Daoy (cell line): Measurements from ENCODE around the gene NACC2. TPM values are rescaled to one million over a fixed set of nuclear protein-coding genes. Genes with fewer than 3 reads are reported as not detected.

Experiments used
- DNase-seq: peaks from one replicate; pipeline ENCODE4 v3.0.0-alpha.2; 2015; ENCODE audit warnings: low read depth
- total RNA-seq: library from RNA; depleted of rRNA; stranded (reverse); fragments of >200 nt; shearing (Covaris generic); gene quantifications from 2 replicates; pipeline ENCODE4 v1.2.3, GENCODE V29; 2014

NACC2 gene
- total RNA-seq, 1 experiment from 2014 or later, result 11.5 TPM

- no peak for DNase-seq
These were observed 36.2 kb downstream of the NACC2 start for GRCh38 chr9:136058801-136059302.

DNA sequence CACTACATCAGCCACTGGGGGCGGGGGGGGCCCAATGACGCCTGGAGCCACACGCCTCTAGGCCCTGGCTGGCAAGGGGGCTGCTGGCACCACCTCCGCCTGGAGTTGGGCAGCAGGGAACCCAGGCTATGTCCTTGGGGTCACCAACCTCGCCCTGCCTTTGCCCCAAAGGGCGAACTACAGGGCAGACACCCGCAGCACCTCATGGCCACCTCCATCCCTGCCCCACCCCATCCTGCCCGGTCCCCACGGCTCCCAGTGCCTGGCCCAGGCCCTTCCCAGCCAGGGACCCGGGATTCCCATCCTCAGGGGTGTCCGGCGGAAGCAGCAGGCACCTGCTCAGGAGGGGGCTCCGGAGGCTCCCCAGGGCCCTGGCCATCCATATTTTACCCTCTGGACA is 37.0 kb downstream of the NACC2 start:
- no peak for DNase-seq

DNA sequence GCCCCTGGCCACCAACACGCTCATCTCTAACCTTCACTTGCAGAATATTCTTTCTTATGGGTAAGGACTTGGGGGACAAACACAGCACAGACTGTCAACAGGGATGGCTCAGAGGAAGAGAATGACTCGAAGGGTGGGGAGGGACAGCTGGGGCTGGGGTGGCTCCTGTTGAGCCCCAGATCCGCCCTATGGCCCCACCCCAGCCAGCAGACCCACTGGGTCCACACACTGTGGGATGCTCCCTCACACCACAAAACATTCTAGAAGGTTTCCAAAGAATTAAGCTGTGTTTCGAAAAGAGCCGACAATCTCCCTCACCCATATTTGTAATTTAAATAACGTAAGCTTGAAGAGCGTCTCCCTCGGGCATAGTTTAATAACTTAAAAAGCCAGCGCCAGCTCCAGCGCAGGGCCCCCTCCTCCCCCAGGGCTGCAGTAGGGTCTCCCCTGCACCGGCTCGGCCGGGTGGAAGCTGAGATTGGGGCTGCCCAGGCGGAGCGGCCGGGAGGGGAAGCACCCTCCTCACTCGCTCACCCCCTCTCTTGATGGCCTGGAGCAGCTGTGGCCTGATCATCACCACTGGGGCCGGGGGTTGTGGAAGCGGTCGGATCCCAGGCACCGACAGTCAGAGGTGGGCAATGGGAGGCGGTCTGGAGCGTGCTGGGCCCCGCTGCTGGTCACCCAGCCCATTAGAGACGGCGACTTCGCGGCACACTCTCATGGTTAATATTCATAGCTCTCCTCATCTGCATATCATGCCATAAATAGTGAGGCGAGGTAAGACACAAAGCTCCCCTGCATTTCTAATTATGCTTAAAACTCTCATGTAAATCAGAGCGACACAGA is 37.6 kb downstream of the NACC2 start:
- DNase-seq, result no peak

DNA sequence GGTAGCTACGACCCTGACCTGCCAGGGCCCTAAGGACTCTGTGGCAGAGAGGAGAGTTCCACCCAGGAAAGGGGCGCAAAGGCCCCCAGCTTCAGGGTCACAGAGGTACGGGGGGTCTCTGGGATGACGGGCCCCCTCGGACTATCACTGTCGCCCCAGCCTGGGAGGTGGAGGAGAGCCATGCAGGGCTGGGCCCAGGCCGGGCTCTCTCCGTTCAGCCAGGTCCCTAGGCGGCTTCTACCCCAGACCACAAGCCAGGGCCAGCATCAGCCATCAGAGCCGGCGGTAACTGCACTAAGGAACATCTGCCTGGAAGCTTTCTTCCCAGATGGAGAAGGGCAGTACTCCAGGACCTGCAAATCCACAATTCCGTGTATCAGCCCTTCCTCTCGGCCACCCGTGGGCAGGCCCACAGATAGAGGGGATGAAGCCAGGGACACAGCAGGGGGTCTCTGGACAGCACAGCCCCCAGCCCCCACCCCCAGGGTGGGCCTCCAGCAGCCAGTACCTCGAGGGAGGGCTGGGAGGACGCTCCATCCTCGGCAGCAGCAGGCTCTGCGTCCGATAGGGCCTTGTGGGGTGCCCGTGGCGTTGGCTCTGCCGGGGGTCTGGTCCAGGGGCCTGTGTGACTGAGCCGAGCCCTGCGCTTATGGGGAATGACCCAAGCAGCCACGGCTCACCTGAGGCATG is 38.4 kb downstream of the NACC2 start:
- no peak for DNase-seq

DNA sequence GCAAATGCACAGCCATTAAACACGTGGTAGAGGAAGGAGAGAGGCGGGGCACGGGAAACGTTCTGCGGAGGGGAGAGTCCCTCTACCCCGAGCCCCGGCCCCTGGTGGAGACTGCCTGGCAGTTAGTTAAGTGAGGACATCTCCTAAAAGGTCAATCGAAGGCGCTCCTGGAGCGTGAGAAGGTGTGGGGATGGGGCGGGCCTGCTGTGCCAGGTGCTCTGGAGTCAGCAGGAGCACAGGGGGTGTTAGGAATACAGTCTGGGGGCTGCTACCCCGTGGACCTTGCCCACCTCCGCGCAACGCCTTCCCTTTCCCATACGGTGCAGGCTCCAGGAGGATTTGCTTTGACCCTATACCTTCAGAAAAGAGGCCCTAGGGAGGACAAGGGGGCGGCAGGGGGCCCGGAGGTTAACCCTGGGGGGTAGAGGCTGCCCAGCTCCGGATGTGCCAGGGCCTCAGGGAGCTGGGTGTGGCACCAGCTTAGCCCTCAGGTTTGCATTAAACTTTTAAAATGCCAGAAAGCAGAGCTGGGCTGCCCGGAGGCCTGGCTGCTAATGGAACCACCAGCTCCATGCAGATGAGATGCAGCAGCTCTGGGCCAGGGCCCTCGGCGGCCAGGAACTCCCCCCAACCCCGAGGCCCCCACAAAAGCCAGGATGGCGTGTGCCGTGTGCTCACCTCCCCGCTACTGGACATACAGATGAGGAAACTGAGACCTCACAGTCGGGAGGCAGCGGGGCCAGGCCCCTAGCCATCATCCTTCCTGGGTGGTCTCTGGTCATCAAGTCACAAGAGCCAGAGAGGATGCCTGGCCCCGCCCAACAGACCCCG is 39.2 kb downstream of the NACC2 start:
- no peak for DNase-seq

DNA sequence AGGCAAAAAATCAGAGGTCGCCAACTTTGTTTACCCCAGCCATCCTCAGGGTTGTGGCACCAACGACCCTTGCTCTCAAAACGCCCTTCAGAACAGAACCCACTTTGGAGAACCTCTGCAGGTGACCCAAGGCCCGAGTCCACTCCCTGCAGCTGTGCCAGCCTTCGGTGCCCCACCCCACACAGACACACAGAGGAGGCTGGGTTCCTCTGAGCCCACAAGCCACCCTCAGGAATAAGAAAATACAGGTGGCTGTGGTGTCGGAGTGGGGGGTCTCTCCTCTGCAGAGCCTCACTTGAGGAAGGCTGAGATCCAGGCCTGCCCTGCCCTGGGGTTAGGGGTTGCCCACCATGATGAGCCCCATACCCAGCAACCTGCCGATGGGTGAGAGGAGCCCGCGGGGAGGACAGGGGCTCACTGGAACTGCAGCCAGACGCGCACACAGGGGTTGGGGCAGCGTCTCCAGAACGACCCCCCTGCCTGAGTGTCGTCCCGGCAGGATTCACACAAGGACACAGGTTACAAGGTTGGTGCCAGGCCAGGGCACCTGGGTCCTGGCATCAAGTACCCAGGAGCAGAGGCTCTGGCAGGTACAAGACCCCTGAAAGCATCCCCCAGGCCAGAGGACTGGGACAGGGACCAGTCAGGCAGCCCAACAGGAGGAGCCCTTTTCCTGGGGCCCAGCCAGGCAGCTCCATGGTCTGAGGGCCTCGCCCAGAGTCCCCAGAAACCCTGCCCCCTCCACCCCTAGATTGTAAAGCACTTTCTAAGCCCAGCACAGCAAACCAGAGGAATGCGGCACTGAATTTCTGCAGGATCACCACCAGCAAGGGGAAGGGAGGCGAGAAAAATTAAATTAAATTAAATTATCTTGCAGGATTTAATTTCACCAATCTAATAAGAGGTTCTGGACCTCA is 40.0 kb downstream of the NACC2 start:
- DNase-seq, result no peak

DNA sequence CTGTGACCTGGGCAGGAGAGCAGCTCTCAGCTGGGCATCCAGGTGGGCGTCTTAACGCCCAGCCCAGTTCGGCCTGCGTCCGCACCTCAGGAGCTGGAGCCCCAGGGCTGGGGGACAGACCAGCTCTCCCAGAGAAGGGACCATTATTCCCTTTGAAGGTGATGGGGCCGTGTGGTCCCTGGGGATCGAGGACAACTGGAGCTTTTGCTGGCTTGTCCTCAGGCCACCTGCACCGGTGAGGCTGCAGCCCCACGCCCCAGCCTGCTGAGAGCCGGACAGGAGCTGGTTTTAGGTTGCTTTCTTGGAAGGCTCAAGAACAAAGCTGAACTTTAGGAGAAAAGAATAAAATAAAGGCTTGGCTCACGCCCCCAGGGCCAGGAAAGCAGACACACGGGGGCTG is 40.9 kb downstream of the NACC2 start:
- DNase-seq, result no peak

DNA sequence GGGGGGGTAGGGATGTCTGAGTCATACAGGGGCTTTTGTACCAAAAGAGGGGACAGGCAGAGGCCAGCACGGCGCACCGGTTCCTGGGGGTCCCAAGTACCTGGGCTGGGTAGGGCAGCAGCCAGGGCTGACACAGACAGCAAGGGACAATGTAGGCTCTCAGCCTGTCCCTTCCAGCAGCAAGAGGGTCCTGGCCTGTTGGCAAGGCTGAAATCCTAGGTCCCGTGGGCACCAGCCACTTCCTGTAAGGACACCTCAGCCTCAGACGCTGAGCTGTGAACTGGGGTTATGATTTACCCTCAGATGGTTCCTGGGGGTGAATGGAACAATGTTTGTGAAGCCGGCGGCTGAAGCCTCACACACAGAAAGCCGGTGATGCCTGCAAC is 41.3 kb downstream of the NACC2 start:
- no peak for DNase-seq

DNA sequence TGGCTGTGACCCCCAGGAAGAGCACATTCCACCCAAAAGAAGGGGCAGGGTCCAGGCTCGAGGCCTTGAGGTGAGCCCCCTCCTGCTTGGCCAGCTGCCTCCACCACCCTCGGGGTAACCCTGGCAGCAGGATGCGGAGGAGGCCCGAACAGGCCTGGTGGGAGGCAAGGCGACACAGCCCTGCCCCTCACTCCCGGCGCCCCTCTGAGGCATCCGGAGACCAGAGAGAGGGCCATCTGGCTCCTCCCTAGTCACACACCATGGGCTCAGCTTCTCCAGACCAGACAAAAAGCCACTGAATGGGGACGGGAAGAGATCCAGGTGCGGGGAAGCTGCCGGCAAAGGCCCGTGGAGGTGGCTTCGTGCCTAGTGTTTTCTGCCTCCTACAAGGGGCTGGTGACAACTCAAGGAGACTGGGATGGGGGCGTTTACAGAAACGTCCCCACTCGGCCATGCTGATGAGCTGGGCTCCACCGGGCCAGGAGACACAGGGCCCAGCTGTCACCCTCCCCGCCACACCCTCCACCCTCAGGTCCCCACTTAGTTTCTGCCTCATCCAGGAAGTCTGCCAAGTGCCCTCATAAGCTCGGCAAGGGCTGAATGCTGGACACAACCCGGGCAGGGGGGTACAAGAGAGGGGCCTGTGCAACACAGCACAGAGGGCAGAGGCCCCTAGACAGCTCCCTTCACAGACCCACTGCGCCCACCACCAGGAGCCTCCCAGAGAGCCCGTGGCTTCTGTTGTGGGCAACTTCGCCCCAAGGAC is 41.9 kb downstream of the NACC2 start:
- DNase-seq, result peak; percentile 47

- no peak for DNase-seq
These were observed 42.6 kb downstream of the NACC2 start for GRCh38 chr9:136052472-136052880.

DNA sequence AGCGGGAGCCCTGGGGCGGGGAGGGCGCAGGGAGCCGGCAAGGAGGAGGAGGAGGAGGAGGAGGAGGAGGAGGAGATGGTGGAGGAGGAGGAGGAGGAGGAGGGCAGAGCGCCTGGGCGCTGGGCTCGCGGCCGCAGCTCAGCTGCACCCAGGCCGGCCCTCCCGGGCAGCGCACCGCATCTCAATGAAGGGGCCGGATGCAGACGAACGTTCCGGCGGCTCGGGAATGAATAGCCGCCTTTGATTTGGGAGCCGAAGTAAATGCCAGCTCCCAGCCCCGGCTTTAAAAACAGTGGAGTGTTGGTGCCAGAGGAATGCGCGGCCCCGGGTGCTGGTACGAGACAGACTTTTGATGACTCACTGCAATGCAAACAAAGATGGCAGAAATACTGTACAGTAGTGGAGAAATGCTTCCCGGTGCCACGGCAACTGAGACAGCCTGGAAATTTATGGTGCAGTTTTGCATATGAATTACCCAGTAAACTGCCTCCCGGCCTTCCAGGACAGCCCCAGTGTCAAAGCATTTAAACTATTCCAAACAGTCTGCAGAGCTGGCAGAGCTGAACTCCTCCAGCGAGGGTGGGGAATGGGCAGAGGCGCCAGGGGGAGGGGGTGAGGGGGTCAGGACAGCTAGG is 43.1 kb downstream of the NACC2 start:
- DNase-seq, result peak; percentile 97

- peak; percentile 60 for DNase-seq
These were observed 43.6 kb downstream of the NACC2 start for GRCh38 chr9:136051453-136051836.

DNA sequence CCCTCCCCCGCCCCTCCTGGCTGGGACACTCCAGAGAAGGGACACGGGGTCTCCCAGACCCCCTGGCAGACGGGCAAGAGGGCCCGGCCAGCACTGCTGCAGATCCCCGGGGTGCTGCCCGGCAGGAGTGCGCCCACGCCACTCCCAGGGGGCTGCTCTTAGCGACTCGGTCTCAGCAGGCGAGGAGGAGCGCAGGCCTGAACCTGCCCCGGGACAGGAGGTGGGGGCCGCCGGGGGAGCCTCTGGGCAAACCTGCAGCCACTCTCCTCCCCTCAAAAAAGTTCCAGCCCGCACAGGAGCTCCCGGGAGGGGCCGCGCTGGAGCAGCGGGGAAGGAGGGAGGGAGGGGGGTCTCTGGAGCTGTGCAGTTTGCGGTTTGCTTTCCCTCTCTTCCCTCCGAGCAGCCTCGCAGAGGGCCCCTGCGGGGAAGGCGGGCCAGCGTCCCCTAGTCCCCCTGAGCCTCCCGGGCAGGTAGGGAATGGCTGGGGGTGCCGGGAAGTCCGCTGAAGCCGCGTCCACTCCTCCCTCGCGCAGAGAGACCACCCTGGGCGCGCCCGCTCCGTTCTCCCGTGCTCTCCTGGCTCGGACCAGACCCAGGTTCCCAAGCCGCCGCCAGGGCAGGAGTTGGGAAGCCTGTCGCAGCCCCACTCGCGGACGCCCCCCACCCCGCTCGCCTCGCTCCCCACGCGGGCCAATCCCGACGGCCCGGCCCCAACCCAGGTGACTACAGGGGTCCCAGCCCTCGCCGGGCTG is 44.2 kb downstream of the NACC2 start:
- DNase-seq, result peak; percentile 36

- DNase-seq, result no peak
These were observed 44.8 kb downstream of the NACC2 start for GRCh38 chr9:136050266-136050700.

- no peak for DNase-seq
These were observed 45.4 kb downstream of the NACC2 start for GRCh38 chr9:136049491-136050265.

- DNase-seq, result no peak
These were observed 46.3 kb downstream of the NACC2 start for GRCh38 chr9:136048560-136049411.
